Retinal pigment epithelial cell (primary cell): ENCODE results near the gene ISX.
"Not testable (repeated sequence)": the region's sequence is repeated elsewhere in the genome, so short reads cannot be mapped to it uniquely, and the experiment has no call there.

Experiments
- DNase-seq: peaks from one replicate; pipeline ENCODE4 v3.0.0-alpha.2; 2010; ENCODE audit warnings: low read depth
- H3K4me3 ChIP-seq: 2 replicates; pipeline ENCODE4 v1.5.1; 2011; ENCODE audit warnings: mild to moderate bottlenecking, low read length, control low read depth, moderate library complexity
- CTCF ChIP-seq: conservative IDR thresholded peaks from 2 replicates; pipeline ENCODE4 v1.5.1; 2011; ENCODE audit warnings: low read depth, low read length, control low read depth, inconsistent platforms

The ISX gene

GRCh38 chr22:35024364-35024692 is 41.6 kb upstream of the ISX start:
- no peak for TF ChIP-seq CTCF
- H3K4me3 ChIP-seq, result no peak overlapping the region
- no peak for DNase-seq

GRCh38 chr22:35030112-35030511 is 35.8 kb upstream of the ISX start:
- not testable (repeated sequence) for H3K4me3 ChIP-seq, DNase-seq

DNA sequence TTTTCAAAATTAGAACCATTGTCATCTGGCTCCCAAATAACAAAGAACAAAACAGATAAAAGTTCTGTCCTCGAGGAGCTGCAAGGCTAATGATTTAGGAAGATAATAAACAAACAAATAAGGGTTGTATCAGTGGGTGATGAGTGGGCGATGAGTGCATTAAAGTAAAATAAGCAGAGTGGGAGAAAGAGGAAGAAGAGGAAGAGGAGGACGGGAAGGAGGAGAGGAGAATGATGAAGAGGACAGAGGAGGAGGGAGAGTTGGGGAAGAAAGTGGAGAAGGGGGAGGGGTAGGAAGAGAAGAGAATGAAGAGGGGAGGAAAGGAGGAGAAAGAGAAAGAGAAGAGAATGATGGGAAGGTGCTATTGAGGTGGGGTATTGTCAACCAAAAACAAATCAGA is 33.4 kb upstream of the ISX start:
- no peak overlapping the region for H3K4me3 ChIP-seq
- TF ChIP-seq CTCF, result no peak
- no peak for DNase-seq

DNA sequence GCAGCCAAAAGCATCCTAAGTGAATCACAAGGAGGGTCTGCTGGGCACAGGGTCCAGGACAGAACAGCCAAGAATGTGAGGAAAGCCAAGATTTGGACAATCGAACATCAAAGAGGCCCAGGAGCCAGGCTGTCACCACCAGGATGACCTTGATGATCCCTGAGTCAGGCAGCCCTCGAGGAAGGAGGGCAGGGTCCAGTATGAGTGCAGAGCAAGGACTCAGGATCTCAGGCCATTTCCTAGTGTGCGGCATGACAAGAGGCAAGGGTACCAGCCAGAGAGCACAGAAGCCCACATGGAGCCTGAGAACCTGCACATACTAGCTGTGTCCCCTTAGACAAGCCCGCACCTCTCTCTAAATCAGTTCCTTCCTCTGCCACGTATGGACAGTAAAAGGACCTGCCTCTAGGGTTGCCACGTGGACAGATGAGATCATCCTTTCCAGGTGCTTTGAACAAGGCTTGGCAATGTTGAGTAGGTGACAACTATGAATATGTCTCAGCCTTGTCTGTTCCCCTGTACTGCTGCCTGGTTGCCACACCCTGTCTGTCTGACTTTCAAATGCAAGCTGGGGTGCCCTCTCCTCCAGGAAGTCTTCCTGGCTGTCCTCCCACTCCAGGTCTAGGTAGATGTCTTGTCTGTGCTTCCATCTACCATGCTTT is 32.2 kb upstream of the ISX start:
- H3K4me3 ChIP-seq, result no peak overlapping the region
- TF ChIP-seq CTCF, result no peak
- no peak for DNase-seq

DNA sequence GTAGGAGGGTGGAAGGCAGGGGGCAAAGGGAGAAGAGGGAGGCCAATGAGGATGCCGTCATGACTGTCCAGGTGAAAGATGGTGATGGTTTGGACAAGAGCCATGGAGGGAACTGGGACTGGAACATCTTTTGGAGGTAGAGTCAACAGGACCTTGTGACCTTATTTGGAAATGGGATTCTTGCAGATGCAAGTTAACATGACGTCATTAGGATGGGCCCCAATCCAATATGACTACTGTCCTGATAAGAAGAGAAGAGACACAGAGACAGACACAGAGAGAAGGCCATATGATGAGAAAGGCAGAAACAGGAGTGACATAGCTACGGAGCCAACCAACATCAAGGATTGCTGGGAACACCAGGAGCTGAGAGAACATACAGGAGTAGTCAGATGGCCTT is 31.0 kb upstream of the ISX start:
- H3K4me3 ChIP-seq, result no peak overlapping the region
- no peak for DNase-seq
- no peak for TF ChIP-seq CTCF

GRCh38 chr22:35037089-35037488 is 28.9 kb upstream of the ISX start:
- peak; percentile 10 for TF ChIP-seq CTCF

DNA sequence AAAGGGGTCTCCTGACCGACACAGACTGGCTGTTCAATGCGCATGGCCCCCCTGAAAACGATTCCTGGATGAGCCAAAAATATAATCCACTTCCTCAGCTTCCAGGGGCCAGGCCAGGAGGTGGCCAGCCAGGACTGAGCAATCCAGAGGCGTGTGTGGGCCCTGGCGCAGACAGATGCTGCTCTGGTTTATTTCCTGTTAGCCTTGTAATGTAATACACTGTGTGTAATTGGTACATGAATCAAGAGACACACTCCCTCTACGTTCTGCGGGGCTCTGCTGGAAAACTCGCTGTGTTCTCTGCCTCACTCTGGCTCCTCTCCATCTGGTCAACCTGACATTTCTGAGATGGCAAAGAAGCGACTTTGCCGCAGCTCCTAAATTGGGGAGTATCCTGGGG is 26.3 kb upstream of the ISX start:
- no peak overlapping the region for H3K4me3 ChIP-seq
- TF ChIP-seq CTCF, result no peak
- no peak for DNase-seq

More at GRCh38 chr22:35037089-35037488, 28.9 kb upstream of the ISX start:
- no peak for DNase-seq
- H3K4me3 ChIP-seq, result no peak overlapping the region
